IMR-90 (cell line): Measurements from ENCODE around the gene MAN2C1.

ENCODE experiments used
- CEBPB ChIP-seq: IDR thresholded peaks from 2 replicates; pipeline ENCODE4 v1.6.1; 2012; ENCODE audit warnings: low read depth, low read length, improper control_type of control experiment
- CHD1 ChIP-seq: IDR thresholded peaks from 2 replicates; pipeline ENCODE4 v1.6.1; 2012; ENCODE audit warnings: low read depth, low read length, improper control_type of control experiment
- FOS ChIP-seq: fragments of 150-350 bp; IDR thresholded peaks from 2 replicates; pipeline ENCODE4 v1.6.1; 2016; ENCODE audit warnings: low read depth, low read length
- MAFK ChIP-seq: IDR thresholded peaks from 2 replicates; pipeline ENCODE4 v1.6.1; 2012; ENCODE audit warnings: low read depth, low read length, improper control_type of control experiment
- MAZ ChIP-seq: IDR thresholded peaks from 2 replicates; pipeline ENCODE4 v1.6.1; 2012; ENCODE audit warnings: low read depth, mild to moderate bottlenecking, low read length, improper control_type of control experiment, moderate library complexity, borderline replicate concordance
- MXI1 ChIP-seq: IDR thresholded peaks from 2 replicates; pipeline ENCODE4 v1.6.1; 2012; ENCODE audit warnings: low read depth, mild to moderate bottlenecking, low read length, moderate library complexity, borderline replicate concordance
- NFE2L2 ChIP-seq: fragments of 150-350 bp; IDR thresholded peaks from 2 replicates; pipeline ENCODE4 v1.6.1; 2016; ENCODE audit warnings: low read depth, mild to moderate bottlenecking, low read length
- RAD21 ChIP-seq: IDR thresholded peaks from 2 replicates; pipeline ENCODE4 v1.6.1; 2012; ENCODE audit warnings: low read length, improper control_type of control experiment
- SMC3 ChIP-seq: fragments of 150-350 bp; IDR thresholded peaks from 2 replicates; pipeline ENCODE4 v1.6.1; 2016; ENCODE audit warnings: low read depth, mild to moderate bottlenecking, antibody characterized with exemption, low read length, moderate library complexity
- TF ChIP-seq, protein P1 (sequence below): conservative IDR thresholded peaks from 2 replicates; pipeline ENCODE4 v1.5.1; 2012; ENCODE audit warnings: mild to moderate bottlenecking, low read depth, low read length, improper control_type of control experiment

DNA sequence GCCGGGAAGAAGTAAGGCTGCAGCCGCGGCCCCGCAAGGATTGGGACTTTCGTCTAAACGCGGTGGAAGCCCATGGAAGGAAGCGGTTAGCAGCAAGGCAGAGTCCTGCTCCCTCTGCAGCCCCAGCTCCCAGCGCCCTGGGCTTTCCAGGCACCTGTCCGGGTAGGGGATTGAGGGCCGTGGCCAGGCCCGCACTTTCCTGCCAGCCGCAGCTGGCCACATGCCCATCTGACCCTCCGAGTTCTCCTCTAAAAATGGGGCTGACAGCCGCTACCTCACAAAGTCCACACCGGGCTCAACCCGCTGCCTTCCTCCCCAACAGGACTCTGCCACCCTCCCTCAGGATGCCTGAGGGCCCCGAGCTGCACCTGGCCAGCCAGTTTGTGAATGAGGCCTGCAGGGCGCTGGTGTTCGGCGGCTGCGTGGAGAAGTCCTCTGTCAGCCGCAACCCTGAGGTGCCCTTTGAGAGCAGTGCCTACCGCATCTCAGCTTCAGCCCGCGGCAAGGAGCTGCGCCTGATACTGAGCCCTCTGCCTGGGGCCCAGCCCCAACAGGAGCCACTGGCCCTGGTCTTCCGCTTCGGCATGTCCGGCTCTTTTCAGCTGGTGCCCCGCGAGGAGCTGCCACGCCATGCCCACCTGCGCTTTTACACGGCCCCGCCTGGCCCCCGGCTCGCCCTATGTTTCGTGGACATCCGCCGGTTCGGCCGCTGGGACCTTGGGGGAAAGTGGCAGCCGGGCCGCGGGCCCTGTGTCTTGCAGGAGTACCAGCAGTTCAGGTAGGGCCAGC, 19.7 kb downstream of the MAN2C1 start:
- TF ChIP-seq FOS = no peak
- TF ChIP-seq NFE2L2 = no peak
- TF ChIP-seq, protein P1, sequence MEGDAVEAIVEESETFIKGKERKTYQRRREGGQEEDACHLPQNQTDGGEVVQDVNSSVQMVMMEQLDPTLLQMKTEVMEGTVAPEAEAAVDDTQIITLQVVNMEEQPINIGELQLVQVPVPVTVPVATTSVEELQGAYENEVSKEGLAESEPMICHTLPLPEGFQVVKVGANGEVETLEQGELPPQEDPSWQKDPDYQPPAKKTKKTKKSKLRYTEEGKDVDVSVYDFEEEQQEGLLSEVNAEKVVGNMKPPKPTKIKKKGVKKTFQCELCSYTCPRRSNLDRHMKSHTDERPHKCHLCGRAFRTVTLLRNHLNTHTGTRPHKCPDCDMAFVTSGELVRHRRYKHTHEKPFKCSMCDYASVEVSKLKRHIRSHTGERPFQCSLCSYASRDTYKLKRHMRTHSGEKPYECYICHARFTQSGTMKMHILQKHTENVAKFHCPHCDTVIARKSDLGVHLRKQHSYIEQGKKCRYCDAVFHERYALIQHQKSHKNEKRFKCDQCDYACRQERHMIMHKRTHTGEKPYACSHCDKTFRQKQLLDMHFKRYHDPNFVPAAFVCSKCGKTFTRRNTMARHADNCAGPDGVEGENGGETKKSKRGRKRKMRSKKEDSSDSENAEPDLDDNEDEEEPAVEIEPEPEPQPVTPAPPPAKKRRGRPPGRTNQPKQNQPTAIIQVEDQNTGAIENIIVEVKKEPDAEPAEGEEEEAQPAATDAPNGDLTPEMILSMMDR = no peak
- TF ChIP-seq RAD21 = no peak
- no peak for TF ChIP-seq CEBPB
- no peak for TF ChIP-seq MAFK
- no peak for TF ChIP-seq SMC3
- TF ChIP-seq CHD1 = no peak
- TF ChIP-seq MAZ = no peak
- TF ChIP-seq MXI1 = no peak
